Nephron progenitor cell (in vitro differentiated cells): ENCODE measurements around the gene NLRC3.

Experiments used
- DNase-seq: peaks from one replicate; pipeline ENCODE4 v3.0.0; 2021
- H3K27ac Mint-ChIP-seq: 2 replicates; pipeline ENCODE4 v1.8.0; 2021; ENCODE audit warnings: mild to moderate bottlenecking, moderate library complexity, mixed read lengths
- H3K27me3 Mint-ChIP-seq: 2 replicates; pipeline ENCODE4 v1.8.0; 2021; ENCODE audit warnings: mild to moderate bottlenecking, low read depth, mixed read lengths; ENCODE audit not compliant: poor library complexity
- H3K36me3 Mint-ChIP-seq: 2 replicates; pipeline ENCODE4 v1.8.0; 2021; ENCODE audit warnings: low read depth, mixed read lengths
- H3K4me1 Mint-ChIP-seq: 2 replicates; pipeline ENCODE4 v1.8.0; 2021; ENCODE audit warnings: mixed read lengths
- H3K4me3 Mint-ChIP-seq: 2 replicates; pipeline ENCODE4 v1.8.0; 2021; ENCODE audit warnings: mild to moderate bottlenecking, moderate library complexity, mixed read lengths
- H3K9me3 Mint-ChIP-seq: 2 replicates; pipeline ENCODE4 v1.8.0; 2021; ENCODE audit warnings: mild to moderate bottlenecking, moderate library complexity, mixed read lengths
- CTCF ChIP-seq: fragments of 200-600 bp; sonication (generic); IDR thresholded peaks from 2 replicates; pipeline ENCODE4 v1.5.0; 2021; ENCODE audit warnings: antibody characterized with exemption

Gene NLRC3

GRCh38 chr16:3574195-3574594, 3.0 kb downstream of the NLRC3 start:
- DNase-seq: no peak
- no peak for TF ChIP-seq CTCF
- H3K27ac Mint-ChIP-seq: no peak overlapping the region
- H3K4me3 Mint-ChIP-seq: no peak overlapping the region
- no peaks in the 10 kb centered on the region for H3K4me1 Mint-ChIP-seq
- peaks cover 3% of the 10 kb centered on the region for H3K27me3 Mint-ChIP-seq
- H3K9me3 Mint-ChIP-seq: peaks cover 20% of the 10 kb centered on the region
- peaks cover 10% of the 10 kb centered on the region for H3K36me3 Mint-ChIP-seq

GRCh38 chr16:3573146-3573815, 3.9 kb downstream of the NLRC3 start:
- H3K4me3 Mint-ChIP-seq: no peak overlapping the region
- H3K36me3 Mint-ChIP-seq: peaks cover 10% of the 10 kb centered on the region
- H3K27ac Mint-ChIP-seq: no peak overlapping the region
- no peaks in the 10 kb centered on the region for H3K4me1 Mint-ChIP-seq
- peaks cover 3% of the 10 kb centered on the region for H3K27me3 Mint-ChIP-seq
- peaks cover 20% of the 10 kb centered on the region for H3K9me3 Mint-ChIP-seq
- TF ChIP-seq CTCF: no peak
- no peak for DNase-seq

GRCh38 chr16:3570420-3571062, 6.7 kb downstream of the NLRC3 start:
- Mint-ChIP-seq H3K9me3 (peaks cover 20% of the 10 kb centered on the region), H3K27ac (no peak overlapping the region), H3K4me3 (no peak overlapping the region), H3K4me1 (no peaks in the 10 kb centered on the region), H3K36me3 (peaks cover 10% of the 10 kb centered on the region), H3K27me3 (no peaks in the 10 kb centered on the region)
- TF ChIP-seq CTCF: no peak
- no peak for DNase-seq

GRCh38 chr16:3569851-3570250, 7.4 kb downstream of the NLRC3 start:
- Mint-ChIP-seq H3K9me3 (peaks cover 20% of the 10 kb centered on the region), H3K36me3 (peaks cover 14% of the 10 kb centered on the region), H3K27ac (no peak overlapping the region), H3K4me3 (no peak overlapping the region), H3K4me1 (no peaks in the 10 kb centered on the region), H3K27me3 (peaks cover 3% of the 10 kb centered on the region)
- no peak for DNase-seq
- no peak for TF ChIP-seq CTCF

GRCh38 chr16:3566990-3567389, 10.2 kb downstream of the NLRC3 start:
- peaks cover 3% of the 10 kb centered on the region for H3K27me3 Mint-ChIP-seq
- peaks cover 20% of the 10 kb centered on the region for H3K9me3 Mint-ChIP-seq
- no peak overlapping the region for H3K4me3 Mint-ChIP-seq
- TF ChIP-seq CTCF: no peak
- H3K4me1 Mint-ChIP-seq: no peaks in the 10 kb centered on the region
- no peak for DNase-seq
- H3K36me3 Mint-ChIP-seq: peaks cover 14% of the 10 kb centered on the region
- no peak overlapping the region for H3K27ac Mint-ChIP-seq

GRCh38 chr16:3564889-3565141, 12.4 kb downstream of the NLRC3 start:
- H3K9me3 Mint-ChIP-seq: peaks cover 4% of the 10 kb centered on the region
- DNase-seq: no peak
- TF ChIP-seq CTCF: no peak
- no peak overlapping the region for H3K27ac Mint-ChIP-seq
- no peak overlapping the region for H3K4me3 Mint-ChIP-seq
- H3K4me1 Mint-ChIP-seq: no peaks in the 10 kb centered on the region
- peaks cover 3% of the 10 kb centered on the region for H3K27me3 Mint-ChIP-seq
- H3K36me3 Mint-ChIP-seq: peaks cover 4% of the 10 kb centered on the region
